Activated naive CD4-positive, alpha-beta T cell treated with anti-CD3 and anti-CD28 coated beads, Interleukin-2, amount 10 ng/mL, durations not matched to agents 5 hours and 36 hours (primary cell): ENCODE results near the gene OR2L3. TPM values are rescaled to one million over a fixed set of nuclear protein-coding genes. Genes with fewer than 3 reads are reported as not detected.

Experiments
- total RNA-seq, 2 experiments: library from RNA; stranded (reverse); gene quantifications; one replicate each; pipeline ENCODE4 v1.2.3, GENCODE V29; 2021

The OR2L3 gene, protein sequence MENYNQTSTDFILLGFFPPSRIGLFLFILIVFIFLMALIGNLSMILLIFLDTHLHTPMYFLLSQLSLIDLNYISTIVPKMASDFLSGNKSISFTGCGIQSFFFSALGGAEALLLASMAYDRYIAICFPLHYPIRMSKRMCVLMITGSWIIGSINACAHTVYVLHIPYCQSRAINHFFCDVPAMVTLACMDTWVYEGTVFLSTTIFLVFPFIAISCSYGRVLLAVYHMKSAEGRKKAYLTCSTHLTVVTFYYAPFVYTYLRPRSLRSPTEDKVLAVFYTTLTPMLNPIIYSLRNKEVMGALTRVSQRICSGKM
- not detected for total RNA-seq

DNA sequence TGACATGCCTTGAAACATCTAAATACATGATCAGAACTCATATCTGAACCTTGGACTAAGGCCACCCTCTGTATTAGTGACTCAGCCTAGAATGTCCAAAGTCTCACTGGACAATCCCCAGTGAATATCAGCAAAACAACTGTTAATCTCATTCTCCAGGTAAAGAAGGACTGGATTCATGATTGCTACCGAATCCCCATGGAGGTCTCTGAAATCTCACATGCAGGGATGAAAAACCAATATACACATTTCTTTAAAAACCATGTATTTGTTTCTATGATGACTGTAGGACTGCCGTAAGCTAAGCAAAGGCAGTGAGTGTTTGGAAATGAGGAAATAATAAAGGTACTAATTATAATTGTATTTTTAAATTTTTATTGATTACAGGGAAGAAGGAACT is at the start of gene OR2L3:
TSS of gene OR2L3 (plus strand) at position 301 of the 400 bp plus-strand sequence. CDS start 13,846 bp downstream, outside the sequence.

DNA sequence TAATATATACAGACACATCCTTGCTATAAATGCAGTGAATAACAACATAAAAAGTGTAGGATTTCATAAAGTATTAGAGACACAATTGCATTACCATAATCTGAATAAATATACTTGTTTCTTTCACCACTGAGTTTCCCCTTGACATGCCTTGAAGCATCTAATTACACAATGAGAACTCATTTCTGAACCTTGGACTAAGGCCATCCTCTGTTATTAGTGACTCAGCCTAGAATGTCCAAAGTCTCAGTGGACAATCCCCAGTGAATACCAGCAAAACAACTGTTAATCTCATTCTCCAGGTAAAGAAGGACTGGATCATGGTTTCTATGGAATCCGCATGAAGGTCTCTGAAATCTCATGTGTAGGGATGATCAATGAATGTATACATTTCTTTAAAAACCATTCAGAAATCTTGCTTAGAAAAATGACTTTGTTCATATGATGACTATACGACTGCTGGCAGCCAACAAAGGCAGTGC is 33.4 kb upstream of the OR2L3 start, which contains the start of gene OR2L5:
TSS of gene OR2L5 (plus strand) at position 432 of the 482 bp plus-strand sequence. CDS start 8,288 bp downstream, outside the sequence.

DNA sequence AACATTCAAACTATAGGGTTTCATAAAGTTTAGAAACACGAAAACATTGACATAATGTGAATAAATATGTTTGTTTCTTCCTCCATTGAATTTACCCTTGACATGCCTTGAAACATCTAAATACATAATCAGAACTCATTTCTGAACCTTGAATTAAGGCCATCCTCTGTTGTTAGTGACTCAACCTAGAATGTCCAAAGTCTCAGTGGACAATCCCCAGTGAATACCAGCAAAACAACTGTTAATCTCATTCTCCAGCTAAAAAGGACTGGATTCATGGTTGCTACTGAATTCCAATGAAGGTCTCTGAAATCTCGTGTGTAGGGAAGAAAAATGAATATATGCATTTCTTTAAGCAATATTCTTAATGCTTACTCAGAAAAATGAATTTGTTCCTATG is 16.9 kb upstream of the OR2L3 start, which contains the start of gene OR2L2:
TSS of gene OR2L2 (plus strand) at position 301 of the 400 bp plus-strand sequence. CDS start 8,198 bp downstream, outside the sequence.

DNA sequence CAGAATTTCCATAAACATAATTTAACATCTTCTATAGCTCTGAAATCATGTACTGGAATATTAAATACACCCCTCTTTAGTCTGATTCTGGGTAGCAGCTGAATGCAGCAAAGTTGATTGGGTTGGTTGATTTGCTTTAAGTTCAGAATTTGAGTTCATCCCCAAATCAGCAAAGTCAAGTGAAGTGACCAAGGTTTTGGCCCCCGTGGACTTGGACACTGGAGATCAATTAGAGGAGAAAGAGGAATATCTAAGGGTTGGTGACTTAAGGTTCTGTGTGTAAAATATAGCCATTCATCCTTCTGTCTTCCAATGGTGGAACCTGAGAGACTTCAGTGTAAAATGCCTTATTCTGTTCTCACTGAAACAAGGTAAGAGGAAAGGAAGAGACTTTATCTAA is 48.2 kb downstream of the OR2L3 start, which contains the start of gene OR2L13:
TSS of gene OR2L13 (plus strand) at position 301 of the 400 bp plus-strand sequence. CDS start 4,192 bp downstream, outside the sequence.

Other genes with a start within 250 kb of the OR2L3 start
- gene OR14A16, start 222.7 kb upstream of the OR2L3 start, total RNA-seq, result not detected
- gene OR11L1, start 204.9 kb upstream of the OR2L3 start, total RNA-seq, result not detected
- gene TRIM58, start 189.6 kb upstream of the OR2L3 start, total RNA-seq, result under 1 TPM; 0.30 to 0.53 TPM
- gene OR2W3, start 151.2 kb upstream of the OR2L3 start, total RNA-seq, result not detected
- gene OR2T8, start 126.6 kb upstream of the OR2L3 start, total RNA-seq, result not detected
- gene OR2AJ1, start 121.9 kb upstream of the OR2L3 start, total RNA-seq, result not detected
- under 1 TPM in 1 of 2 experiments, not detected in 1; 0.30 TPM for gene OR2L8, start 98.0 kb upstream of the OR2L3 start, total RNA-seq
- gene OR2AK2, start 81.6 kb upstream of the OR2L3 start, total RNA-seq, result not detected
- gene OR2L5, start 33.2 kb upstream of the OR2L3 start, total RNA-seq, result not detected
- under 1 TPM; 0.05 to 0.08 TPM for gene OR2L2, start 16.8 kb upstream of the OR2L3 start, total RNA-seq
- gene OR2L13, start 48.3 kb downstream of the OR2L3 start, total RNA-seq, result not detected
- not detected for gene OR2M5, start 98.3 kb downstream of the OR2L3 start, total RNA-seq
- gene OR2M2, start 128.0 kb downstream of the OR2L3 start, total RNA-seq, result not detected
- not detected for gene OR2M3, start 150.4 kb downstream of the OR2L3 start, total RNA-seq
- gene OR2M4, start 184.6 kb downstream of the OR2L3 start, total RNA-seq, result not detected
- gene OR2T33, start 231.1 kb downstream of the OR2L3 start, total RNA-seq, result not detected